Effector CD4-positive, alpha-beta T cell (primary cell): ENCODE results near the gene SMYD1.

Experiments
- DNase-seq: peaks from one replicate; pipeline ENCODE4 v3.0.0-alpha.2; 2020

Gene SMYD1

GRCh38 chr2:88123975-88124917, 56.6 kb downstream of the SMYD1 start:
- DNase-seq = no peak

- no peak for DNase-seq
These were observed 57.8 kb downstream of the SMYD1 start for GRCh38 chr2:88125344-88125923.

GRCh38 chr2:88125924-88126771, 58.5 kb downstream of the SMYD1 start:
- no peak for DNase-seq

GRCh38 chr2:88126772-88127637, 59.4 kb downstream of the SMYD1 start:
- DNase-seq = no peak

GRCh38 chr2:88127638-88127887, 59.9 kb downstream of the SMYD1 start:
- no peak for DNase-seq

GRCh38 chr2:88127888-88128653, 60.4 kb downstream of the SMYD1 start, which contains the start of gene FABP1:
Gene FABP1 (minus strand): TSS chr2:88128062. CDS start chr2:88128017, 45 bp downstream.
- DNase-seq = no peak

DNA sequence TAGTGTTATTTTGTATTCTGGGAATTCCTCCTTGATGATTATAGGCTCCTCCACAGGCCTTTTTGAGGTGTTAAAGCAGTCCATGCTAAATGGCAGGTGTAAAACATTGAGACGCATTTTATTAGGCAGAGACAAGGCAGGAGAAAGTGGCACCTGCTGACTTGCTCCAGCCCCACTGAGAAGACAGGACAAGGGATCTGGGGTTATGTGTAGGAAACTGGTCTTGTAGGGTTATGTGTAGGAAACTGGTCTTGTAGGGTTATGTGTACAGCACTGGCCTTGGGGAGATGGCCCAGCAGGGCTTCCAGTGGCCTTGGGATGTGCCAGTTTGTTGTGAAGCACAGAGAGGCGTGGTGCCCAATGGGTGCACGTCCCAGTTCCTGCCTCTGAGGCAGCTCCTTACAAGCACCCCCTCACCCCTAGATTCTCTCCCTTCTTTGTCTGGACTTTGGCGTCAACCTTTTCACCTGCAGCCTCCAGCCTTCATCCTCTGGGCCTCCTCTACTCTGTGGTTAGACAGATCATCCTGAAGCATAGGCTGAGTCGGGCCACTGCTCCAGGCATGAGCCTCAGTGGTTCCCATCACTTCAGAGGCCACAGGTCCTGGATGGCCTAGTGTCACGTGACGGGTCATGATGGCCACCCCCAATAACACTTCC, 61.2 kb downstream of the SMYD1 start:
- DNase-seq = no peak

DNA sequence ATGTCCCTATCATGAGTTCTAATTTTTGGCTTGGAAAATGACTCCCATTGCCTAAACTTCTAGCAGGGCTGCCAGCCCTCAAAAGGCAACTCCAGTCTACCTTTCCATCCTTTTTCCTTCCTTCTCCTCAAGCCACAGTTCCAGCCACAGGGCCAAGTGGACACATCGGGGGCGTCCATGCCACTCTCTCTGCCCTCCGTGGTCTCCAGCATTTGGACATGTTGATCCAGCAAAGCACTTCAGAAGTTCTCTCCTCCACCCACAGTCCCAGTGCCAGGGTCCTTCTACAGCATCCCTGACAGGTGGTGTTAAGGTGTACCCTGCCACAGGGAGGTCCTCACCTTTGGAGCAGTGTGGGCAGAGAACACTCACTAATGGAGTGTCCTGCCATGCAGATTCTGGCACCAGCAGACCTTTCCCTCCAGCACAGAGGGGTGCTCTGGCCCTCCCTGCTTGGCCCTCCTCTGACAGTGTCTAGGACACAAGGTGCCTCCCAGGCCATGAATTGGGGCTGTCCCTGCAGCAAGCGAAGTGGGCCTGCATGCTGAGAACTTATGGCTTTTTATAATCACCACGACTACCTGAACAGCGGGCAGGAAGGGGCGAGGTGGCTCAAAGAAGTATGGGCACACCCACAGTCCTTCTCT, 61.8 kb downstream of the SMYD1 start:
- DNase-seq = no peak

- no peak for DNase-seq
These were observed 63.8 kb downstream of the SMYD1 start for GRCh38 chr2:88131201-88131998.

DNA sequence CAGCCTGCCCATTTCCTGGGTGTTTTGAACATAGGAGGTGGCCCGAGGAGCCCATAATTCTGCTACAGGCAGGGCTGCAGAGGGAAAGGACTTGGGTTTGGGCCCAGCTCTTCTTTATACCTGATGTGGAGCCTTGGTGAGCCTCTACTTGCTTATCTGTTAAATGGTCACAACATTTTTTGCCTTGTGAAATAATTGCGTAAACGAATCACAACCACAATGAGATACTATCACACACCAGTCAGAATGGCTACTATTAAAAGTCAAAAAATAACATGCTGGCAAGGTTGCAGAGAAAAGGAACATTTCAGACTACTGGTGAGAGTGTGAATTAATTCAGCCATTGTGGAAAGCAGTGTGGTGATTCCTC, 64.4 kb downstream of the SMYD1 start:
- DNase-seq = no peak

DNA sequence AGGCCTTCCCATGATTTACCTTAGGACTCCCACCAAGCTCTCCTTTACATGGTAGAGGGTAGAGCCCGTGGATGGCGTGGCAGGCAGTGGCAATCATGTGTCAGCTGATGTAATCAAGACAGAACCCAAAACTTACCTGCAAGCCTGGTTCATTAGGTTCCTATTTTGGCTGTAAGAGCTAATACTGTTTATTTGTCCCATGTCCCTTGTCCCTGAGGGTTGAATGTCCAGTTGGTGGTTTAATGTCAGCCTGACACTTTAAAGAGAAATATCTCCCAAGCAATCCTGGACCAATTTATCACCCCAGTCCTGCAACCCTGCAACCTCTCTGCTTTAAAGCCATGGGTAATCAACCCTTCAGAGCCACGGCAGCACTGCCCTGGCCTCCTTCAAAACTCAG, 66.2 kb downstream of the SMYD1 start:
- DNase-seq = no peak

DNA sequence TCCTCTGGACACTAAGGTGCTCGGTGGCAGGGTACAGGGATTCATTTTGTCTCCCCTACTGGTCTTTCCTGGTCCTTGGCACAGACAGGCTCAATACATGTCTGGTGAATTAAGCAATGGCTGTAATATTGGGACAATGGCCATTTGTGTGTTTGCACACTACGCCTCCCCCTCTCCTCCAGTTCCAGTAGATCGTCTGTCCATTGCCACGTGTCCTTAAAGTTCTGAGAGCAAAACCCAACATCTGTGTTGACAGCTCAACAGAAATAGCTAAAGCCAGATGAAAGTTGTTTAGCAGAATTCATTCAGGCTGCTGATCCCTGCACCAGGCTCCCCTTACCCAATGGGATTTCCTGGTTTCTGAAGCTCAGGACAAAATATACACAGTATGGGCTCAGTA, 69.2 kb downstream of the SMYD1 start:
- DNase-seq = no peak

GRCh38 chr2:88137833-88138232, 70.2 kb downstream of the SMYD1 start:
- no peak for DNase-seq

GRCh38 chr2:88139203-88139702, 71.6 kb downstream of the SMYD1 start:
- no peak for DNase-seq

DNA sequence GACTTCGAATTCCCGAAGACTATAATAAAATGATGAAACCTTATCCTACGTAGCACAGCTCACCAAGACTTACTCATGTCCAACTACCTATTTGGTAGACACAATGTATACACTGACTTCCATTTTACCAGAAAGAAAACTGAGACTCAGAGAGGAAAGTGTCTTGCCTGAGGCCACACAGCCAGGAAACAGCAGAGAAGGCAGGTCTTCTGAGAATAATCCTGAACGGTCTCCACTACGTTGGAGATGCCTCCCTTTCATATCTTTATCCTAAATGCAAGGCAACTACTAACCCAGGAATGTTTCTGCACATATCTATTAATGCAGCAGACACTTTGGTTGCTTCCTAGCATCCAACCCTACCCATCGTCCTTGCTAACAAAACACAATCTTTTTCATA, 72.2 kb downstream of the SMYD1 start:
- no peak for DNase-seq

GRCh38 chr2:88141952-88142351, 74.3 kb downstream of the SMYD1 start:
- no peak for DNase-seq

DNA sequence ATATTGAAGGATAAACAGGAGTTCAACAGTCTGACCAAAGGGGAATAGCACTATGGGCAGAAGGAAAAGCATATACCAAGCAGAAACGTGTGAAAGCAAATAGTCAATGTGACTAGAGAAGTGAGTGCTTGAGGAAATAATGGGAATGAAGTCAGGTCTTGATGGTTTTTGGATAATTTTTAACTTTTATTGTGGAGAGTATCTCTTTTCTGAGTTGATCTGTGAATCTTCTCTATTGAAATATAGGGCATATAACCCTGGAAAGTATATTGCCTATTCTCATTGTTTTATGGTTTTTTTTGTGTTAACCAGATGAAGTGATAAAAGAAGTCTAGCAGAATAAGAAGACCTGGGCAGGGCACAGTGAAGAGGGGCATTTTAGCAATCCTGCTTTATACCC, 76.6 kb downstream of the SMYD1 start:
- no peak for DNase-seq

DNA sequence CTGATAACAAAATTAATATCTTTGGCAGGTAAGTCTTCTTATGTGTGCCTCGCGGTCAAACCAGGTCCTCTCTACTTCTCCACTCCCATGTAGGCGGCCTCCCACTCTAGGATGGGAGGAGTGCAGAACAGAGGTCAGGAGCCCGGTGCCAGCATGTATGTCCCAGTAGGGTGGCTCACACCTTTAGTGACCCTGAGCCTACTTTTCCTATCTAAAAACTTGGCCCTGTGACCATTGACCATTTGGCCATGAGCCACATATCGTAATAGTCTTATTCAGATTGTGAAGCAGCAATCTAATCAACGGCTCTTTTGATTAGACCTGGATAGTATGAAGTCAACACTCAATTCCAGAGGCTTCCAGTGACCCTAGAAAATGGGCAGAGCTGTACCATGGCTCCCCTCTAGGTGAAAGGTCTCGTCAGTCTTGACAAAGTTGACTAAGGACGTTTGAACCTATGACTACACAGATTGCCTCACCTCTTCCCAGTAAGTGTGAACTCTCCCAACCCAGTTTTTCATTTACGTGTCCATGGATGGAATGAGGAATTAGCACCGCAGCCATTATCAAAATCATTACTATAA, 77.4 kb downstream of the SMYD1 start:
- DNase-seq = no peak

- no peak for DNase-seq
These were observed 79.0 kb downstream of the SMYD1 start for GRCh38 chr2:88146590-88146989.
